IPS DF 6.9 (cell line): Measurements from ENCODE around the gene EXOC4.

Experiments
- DNase-seq: peaks from one replicate; pipeline ENCODE4 v3.0.0-alpha.2; 2013; ENCODE audit warnings: low read depth, low spot score
- H3K27ac ChIP-seq: one replicate; pipeline ENCODE4 v1.5.1; 2013; ENCODE audit warnings: low read length, control low read depth
- H3K27me3 ChIP-seq: 2 replicates; pipeline ENCODE4 v1.6.1; 2013; ENCODE audit warnings: mild to moderate bottlenecking, low read length; ENCODE audit not compliant: control insufficient read depth, insufficient read depth
- H3K36me3 ChIP-seq: 2 replicates; pipeline ENCODE4 v1.6.1; 2013; ENCODE audit warnings: low read length; ENCODE audit not compliant: control insufficient read depth, insufficient read depth
- H3K4me1 ChIP-seq: 2 replicates; pipeline ENCODE4 v1.6.1; 2013; ENCODE audit warnings: low read length; ENCODE audit not compliant: control insufficient read depth, insufficient read depth
- H3K4me3 ChIP-seq: 2 replicates; pipeline ENCODE4 v1.5.1; 2013; ENCODE audit warnings: mild to moderate bottlenecking, low read length
- H3K9me3 ChIP-seq: 2 replicates; pipeline ENCODE4 v1.6.1; 2013; ENCODE audit warnings: low read length, inconsistent platforms; ENCODE audit not compliant: control insufficient read depth, insufficient read depth
- WGBS: extraction: QIAGEN DNeasy Blood & Tissue Kit; methylation state at CpG from one replicate; pipeline ENCODE4 v1.1.7; 2013; ENCODE audit warnings: mixed read lengths, missing lambda C conversion rate; ENCODE audit not compliant: insufficient read length, insufficient coverage; 5-methylcytosine and 5-hydroxymethylcytosine counted together

Gene EXOC4

GRCh38 chr7:133724694-133725093 is 471.8 kb downstream of the EXOC4 start:
- no peaks in the 10 kb centered on the region for H3K27me3 ChIP-seq
- no CpG with 5 or more reads among the region's 3 CpGs for WGBS
- no peak overlapping the region for H3K4me3 ChIP-seq
- no peaks in the 10 kb centered on the region for H3K36me3 ChIP-seq
- H3K27ac ChIP-seq = no peak overlapping the region
- no peaks in the 10 kb centered on the region for H3K4me1 ChIP-seq
- H3K9me3 ChIP-seq = no peaks in the 10 kb centered on the region
- no peak for DNase-seq

- DNase-seq = no peak
- Histone ChIP-seq H3K27ac (no peak overlapping the region), H3K27me3 (no peaks in the 10 kb centered on the region), H3K4me3 (no peak overlapping the region), H3K9me3 (no peaks in the 10 kb centered on the region), H3K36me3 (no peaks in the 10 kb centered on the region), H3K4me1 (no peaks in the 10 kb centered on the region)
- WGBS = no CpG with 5 or more reads among the region's 13 CpGs
These were observed 474.8 kb downstream of the EXOC4 start for GRCh38 chr7:133727476-133728214.

GRCh38 chr7:133730360-133730759 is 477.5 kb downstream of the EXOC4 start:
- no CpG with 5 or more reads among the region's 3 CpGs for WGBS
- Histone ChIP-seq H3K4me3 (no peak overlapping the region), H3K27ac (no peak overlapping the region), H3K9me3 (no peaks in the 10 kb centered on the region), H3K27me3 (no peaks in the 10 kb centered on the region), H3K4me1 (no peaks in the 10 kb centered on the region), H3K36me3 (no peaks in the 10 kb centered on the region)
- DNase-seq = no peak

- Histone ChIP-seq H3K27me3 (no peaks in the 10 kb centered on the region), H3K36me3 (no peaks in the 10 kb centered on the region), H3K4me1 (no peaks in the 10 kb centered on the region), H3K9me3 (no peaks in the 10 kb centered on the region), H3K27ac (no peak overlapping the region), H3K4me3 (no peak overlapping the region)
- no CpG with 5 or more reads among the region's 5 CpGs for WGBS
- DNase-seq = no peak
These were observed 480.5 kb downstream of the EXOC4 start for GRCh38 chr7:133733401-133733800.

GRCh38 chr7:133735222-133735621 is 482.3 kb downstream of the EXOC4 start:
- Histone ChIP-seq H3K27me3 (no peaks in the 10 kb centered on the region), H3K4me3 (no peak overlapping the region), H3K4me1 (no peaks in the 10 kb centered on the region), H3K9me3 (no peaks in the 10 kb centered on the region), H3K27ac (no peak overlapping the region), H3K36me3 (no peaks in the 10 kb centered on the region)
- WGBS = no CpG with 5 or more reads among the region's 1 CpG
- DNase-seq = no peak

GRCh38 chr7:133739817-133740216 is 486.9 kb downstream of the EXOC4 start:
- Histone ChIP-seq H3K27ac (no peak overlapping the region), H3K27me3 (no peaks in the 10 kb centered on the region), H3K36me3 (no peaks in the 10 kb centered on the region), H3K4me1 (no peaks in the 10 kb centered on the region), H3K9me3 (no peaks in the 10 kb centered on the region), H3K4me3 (no peak overlapping the region)
- WGBS = no CpG with 5 or more reads among the region's 1 CpG
- no peak for DNase-seq

- Histone ChIP-seq H3K27ac (no peak overlapping the region), H3K27me3 (no peaks in the 10 kb centered on the region), H3K4me3 (no peak overlapping the region), H3K36me3 (no peaks in the 10 kb centered on the region), H3K4me1 (no peaks in the 10 kb centered on the region), H3K9me3 (no peaks in the 10 kb centered on the region)
- no peak for DNase-seq
- WGBS = no CpG with 5 or more reads among the region's 3 CpGs
These were observed 488.2 kb downstream of the EXOC4 start for GRCh38 chr7:133741078-133741477.

- no peaks in the 10 kb centered on the region for H3K36me3 ChIP-seq
- H3K27ac ChIP-seq = no peak overlapping the region
- H3K9me3 ChIP-seq = no peaks in the 10 kb centered on the region
- whole genome bisulfite sequencing = no CpG with 5 or more reads among the region's 3 CpGs
- no peaks in the 10 kb centered on the region for H3K4me1 ChIP-seq
- no peak overlapping the region for H3K4me3 ChIP-seq
- no peak for DNase-seq
- H3K27me3 ChIP-seq = no peaks in the 10 kb centered on the region
These were observed 488.8 kb downstream of the EXOC4 start for GRCh38 chr7:133741703-133742102.

- H3K4me1 ChIP-seq = no peaks in the 10 kb centered on the region
- H3K27me3 ChIP-seq = no peaks in the 10 kb centered on the region
- no CpG with 5 or more reads among the region's 6 CpGs for WGBS
- H3K4me3 ChIP-seq = no peak overlapping the region
- no peak for DNase-seq
- H3K27ac ChIP-seq = no peak overlapping the region
- no peaks in the 10 kb centered on the region for H3K9me3 ChIP-seq
- no peaks in the 10 kb centered on the region for H3K36me3 ChIP-seq
These were observed 490.0 kb downstream of the EXOC4 start for GRCh38 chr7:133742709-133743538.

GRCh38 chr7:133744451-133744850 is 491.6 kb downstream of the EXOC4 start:
- no CpG with 5 or more reads among the region's 3 CpGs for whole genome bisulfite sequencing

More at GRCh38 chr7:133744451-133744850, 491.6 kb downstream of the EXOC4 start:
- H3K36me3 ChIP-seq = no peaks in the 10 kb centered on the region
- no peaks in the 10 kb centered on the region for H3K27me3 ChIP-seq
- no peak overlapping the region for H3K4me3 ChIP-seq
- no peak for DNase-seq
- no peaks in the 10 kb centered on the region for H3K9me3 ChIP-seq
- H3K27ac ChIP-seq = no peak overlapping the region
- H3K4me1 ChIP-seq = peaks cover 3% of the 10 kb centered on the region; the same call in 1 of the 2 replicates
